HAP-1 (cell line): Measurements from ENCODE around the gene ZNF75A.
"Not testable (repeated sequence)": the region's sequence is repeated elsewhere in the genome, so short reads cannot be mapped to it uniquely, and the experiment has no call there.

Source experiments
- DNase-seq, 2 experiments: peaks; one replicate each; pipeline ENCODE4 v3.0.0-alpha.2; 2016 to 2020; ENCODE audit warnings: low spot score in 2 of 2
- H3K27me3 ChIP-seq: fragments of 250-450 bp; sonication (Bioruptor Pico); 2 replicates; pipeline ENCODE4 v1.5.1; 2020; ENCODE audit warnings: low read depth, mild to moderate bottlenecking, moderate library complexity
- H3K36me3 ChIP-seq: fragments of 250-450 bp; sonication (Bioruptor Pico); replicated peaks from 2 replicates; pipeline ENCODE4 v1.5.1; 2020; ENCODE audit warnings: mild to moderate bottlenecking
- H3K4me1 ChIP-seq: fragments of 250-450 bp; sonication (Bioruptor Pico); 2 replicates; pipeline ENCODE4 v1.5.1; 2020; ENCODE audit warnings: mild to moderate bottlenecking
- H3K4me3 ChIP-seq: fragments of 250-450 bp; sonication (Bioruptor Pico); 2 replicates; pipeline ENCODE4 v1.5.1; 2020; ENCODE audit warnings: mild to moderate bottlenecking, moderate library complexity
- H3K9me3 ChIP-seq: fragments of 250-450 bp; sonication (Bioruptor Pico); 2 replicates; pipeline ENCODE4 v1.5.1; 2020; ENCODE audit warnings: mild to moderate bottlenecking, moderate library complexity
- in situ Hi-C: fragments of 300-500 bp; cut with MboI; formaldehyde crosslinking; loops from 3 replicates; pipeline ENCODE4 v1.14.3; 2020; ENCODE audit warnings: low sequenced_read_pairs, inconsistent platforms, mixed read lengths

ZNF75A gene

GRCh38 chr16:3305109-3306068, at the start of gene ZNF75A, which contains the start of gene TIGD7:
ZNF75A (plus strand) TSS chr16:3305497; CDS start chr16:3308429, 2,932 bp downstream.
TIGD7 (minus strand) TSS chr16:3305430; CDS start chr16:3300614, 4,816 bp downstream.
- Histone ChIP-seq H3K27me3 (no peaks in the 10 kb centered on the region), H3K4me3 (peak within 1 kb of the TSS; percentile 62), H3K9me3 (peaks cover 17% of the 10 kb centered on the region), H3K36me3 (peaks cover 10% of the 10 kb centered on the region), H3K4me1 (peaks cover 12% of the 10 kb centered on the region)
- DNase-seq, result peak; percentile 77 to 84
- in situ Hi-C loops, result no loop called here

DNA sequence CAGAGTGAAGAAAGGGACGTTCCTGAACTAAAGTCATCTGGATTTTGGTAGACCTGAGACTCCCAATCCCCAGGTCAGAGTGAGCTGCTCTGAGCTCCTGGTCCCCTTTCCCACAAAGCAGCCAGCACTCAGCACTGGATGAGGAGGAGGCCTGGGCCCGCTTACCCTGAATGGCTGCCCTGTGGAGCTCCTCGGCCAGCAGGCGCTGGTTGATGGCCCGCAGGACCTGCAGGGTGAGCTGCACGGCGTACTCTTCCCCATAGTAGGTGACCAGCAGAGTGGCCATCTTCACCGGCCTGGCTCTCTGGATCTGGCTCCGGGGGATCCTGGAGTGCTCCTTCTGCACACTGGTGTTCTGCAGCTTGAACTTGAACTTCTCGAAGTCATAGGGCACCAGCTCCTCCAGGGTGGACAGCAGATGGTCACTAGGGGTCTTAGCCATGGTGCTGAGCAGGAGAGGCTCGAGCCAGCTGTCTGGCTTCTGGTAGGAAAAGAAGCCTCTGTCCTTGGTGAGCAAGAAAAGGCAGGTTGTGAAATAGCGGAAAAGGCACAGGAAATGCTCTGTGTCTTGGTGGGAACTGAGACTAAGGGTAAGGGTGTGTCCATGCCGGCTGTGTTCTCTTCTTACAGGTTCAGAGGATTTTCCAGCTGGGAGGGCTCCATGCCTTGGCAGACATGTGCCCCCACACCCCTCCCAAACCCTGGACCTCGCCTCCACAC, 49.0 kb upstream of the ZNF75A start, which contains the start of gene MEFV:
Gene MEFV (minus strand): TSS at position 488 of the 720 bp plus-strand sequence. CDS start 46 bp downstream, at position 442.
- H3K36me3 ChIP-seq, result no peaks in the 10 kb centered on the region
- peaks cover 4% of the 10 kb centered on the region; the same call in 1 of the 2 replicates for H3K27me3 ChIP-seq
- no peak within 1 kb of the TSS for H3K4me3 ChIP-seq
- no peak for DNase-seq
- H3K4me1 ChIP-seq, result no peaks in the 10 kb centered on the region
- in situ Hi-C loops, result no loop called here
- 0 out of 2 replicates have a peak, but pooled peaks cover 2% of the 10 kb centered on the region for H3K9me3 ChIP-seq

- peaks cover 4% of the 10 kb centered on the region; the same call in 1 of the 2 replicates for H3K27me3 ChIP-seq
- 0 out of 2 replicates have a peak, but pooled peaks cover 2% of the 10 kb centered on the region for H3K9me3 ChIP-seq
- no peak overlapping the region for H3K4me3 ChIP-seq
- DNase-seq, result no peak
- no peaks in the 10 kb centered on the region for H3K36me3 ChIP-seq
- in situ Hi-C loops, result no loop called here
- no peaks in the 10 kb centered on the region for H3K4me1 ChIP-seq
Measured at GRCh38 chr16:3256866-3257465, 48.3 kb upstream of the ZNF75A start.

- Histone ChIP-seq H3K9me3 (peaks cover 3% of the 10 kb centered on the region; the same call in 1 of the 2 replicates), H3K4me1 (peaks cover 3% of the 10 kb centered on the region; the same call in 1 of the 2 replicates), H3K36me3 (no peaks in the 10 kb centered on the region), H3K27me3 (peaks cover 4% of the 10 kb centered on the region; the same call in 1 of the 2 replicates), H3K4me3 (no peak overlapping the region)
- DNase-seq, result no peak
- in situ Hi-C loops, result no loop called here
Measured at GRCh38 chr16:3259836-3260235, 45.5 kb upstream of the ZNF75A start.

- in situ Hi-C loops, result no loop called here
- Histone ChIP-seq H3K27me3 (no peaks in the 10 kb centered on the region), H3K4me1 (peaks cover 5% of the 10 kb centered on the region; the same call in 1 of the 2 replicates), H3K4me3 (no peak overlapping the region), H3K9me3 (peaks cover 7% of the 10 kb centered on the region), H3K36me3 (no peaks in the 10 kb centered on the region)
- DNase-seq, result no peak
Measured at GRCh38 chr16:3262517-3262916, 42.8 kb upstream of the ZNF75A start.

DNA sequence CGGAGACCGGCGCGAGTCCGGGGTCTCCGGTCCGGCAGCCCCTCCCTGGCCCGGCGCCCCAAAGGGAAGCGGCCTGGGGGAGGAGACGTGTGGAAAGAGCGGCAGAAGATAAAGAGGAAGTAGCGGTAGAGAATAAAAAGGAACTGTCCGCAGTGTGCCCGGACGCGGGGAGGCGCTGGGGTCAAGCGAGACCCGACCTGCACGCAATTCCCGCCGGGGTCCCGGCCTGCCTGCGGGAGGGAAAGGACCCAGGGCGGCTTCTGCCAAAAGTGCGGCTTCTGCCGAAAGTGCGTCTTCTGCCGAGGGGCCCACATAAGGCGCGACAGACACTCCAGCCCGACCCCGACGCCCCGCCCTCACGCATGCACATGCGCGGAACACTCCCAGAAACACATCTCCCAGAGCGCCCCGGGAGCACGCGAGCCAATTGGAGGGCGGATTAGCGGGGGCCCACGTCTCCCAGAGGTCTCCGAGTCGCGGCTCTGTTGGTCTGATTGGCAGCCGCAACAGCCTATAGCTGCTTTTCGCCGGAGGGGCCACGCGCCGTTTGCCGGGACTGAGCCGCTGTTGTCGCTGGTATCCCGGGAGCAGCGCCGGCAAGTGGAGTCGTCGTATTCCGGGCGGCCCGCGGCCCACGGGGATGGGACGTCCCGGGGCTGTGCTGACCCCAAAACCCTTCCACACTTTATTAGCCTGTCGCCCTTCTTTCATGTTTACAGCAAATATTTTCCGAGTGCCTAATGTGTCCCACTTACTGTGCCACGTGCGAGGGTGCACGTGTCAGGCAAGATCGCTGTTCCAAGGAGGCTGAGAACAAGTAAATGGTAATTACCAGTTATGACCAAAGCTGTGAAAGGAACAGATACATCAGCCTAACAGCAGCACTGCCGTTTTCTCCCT, 40.9 kb upstream of the ZNF75A start:
- peak; percentile 97 to 99 for DNase-seq
- in situ Hi-C loops, result no loop called here
- H3K4me1 ChIP-seq, result peaks cover 5% of the 10 kb centered on the region; the same call in 1 of the 2 replicates
- peak overlapping the region; percentile 65 for H3K4me3 ChIP-seq
- H3K27me3 ChIP-seq, result no peaks in the 10 kb centered on the region
- no peaks in the 10 kb centered on the region for H3K36me3 ChIP-seq
- peaks cover 7% of the 10 kb centered on the region for H3K9me3 ChIP-seq

DNA sequence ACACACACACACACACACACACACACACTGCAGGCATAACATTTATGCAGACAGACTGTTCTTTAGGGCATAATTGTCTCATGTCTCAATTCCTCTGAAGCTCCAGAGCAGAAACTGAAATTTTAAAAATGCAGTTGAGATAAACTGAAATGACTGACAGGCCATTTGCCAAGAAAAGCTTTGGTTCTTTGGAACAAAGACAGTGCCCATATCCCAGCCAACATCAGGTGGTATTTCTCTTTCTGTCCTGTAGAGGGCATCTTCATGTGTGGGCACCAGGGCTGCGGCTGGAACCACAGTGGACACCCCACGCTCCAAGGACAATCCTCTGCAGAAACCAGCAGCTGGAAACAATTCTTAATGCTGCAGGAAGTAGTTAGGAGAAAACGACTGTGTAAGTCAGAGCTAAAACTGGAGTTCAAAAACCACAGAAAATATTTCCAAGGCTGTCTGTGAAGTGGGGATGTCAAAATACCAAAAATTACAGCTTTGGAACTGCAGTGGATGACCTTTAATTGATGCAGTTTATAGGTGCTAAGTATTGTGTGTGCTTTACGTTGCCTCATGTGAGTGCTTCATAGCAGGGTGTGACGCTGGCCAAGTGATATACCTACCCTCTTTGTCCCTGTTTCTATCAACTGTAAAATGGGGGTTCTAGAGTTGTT, 38.3 kb upstream of the ZNF75A start:
- Histone ChIP-seq H3K9me3 (peaks cover 7% of the 10 kb centered on the region), H3K4me3 (no peak overlapping the region), H3K27me3 (no peaks in the 10 kb centered on the region), H3K4me1 (peaks cover 5% of the 10 kb centered on the region; the same call in 1 of the 2 replicates), H3K36me3 (no peaks in the 10 kb centered on the region)
- in situ Hi-C loops, result no loop called here
- DNase-seq, result peak; percentile 18 to 41

DNA sequence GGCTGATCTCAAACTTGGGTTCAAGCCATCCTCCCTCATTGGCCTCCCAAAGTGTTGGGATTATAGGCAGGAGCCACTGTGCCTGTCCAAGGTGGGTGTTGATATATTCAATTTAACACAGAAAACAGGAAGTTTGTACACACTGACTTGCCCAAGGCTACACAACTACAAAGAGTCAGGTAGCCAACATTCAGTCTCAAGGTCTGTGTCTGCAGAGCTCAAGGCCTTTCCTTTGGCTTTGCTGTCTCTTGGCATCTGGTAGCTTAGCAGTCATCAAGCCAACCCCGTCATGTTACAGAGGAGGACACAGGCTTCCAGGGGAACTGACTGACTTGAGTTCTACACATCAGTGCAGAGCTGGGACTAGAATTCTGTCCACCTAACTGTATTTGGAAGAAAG, 37.0 kb upstream of the ZNF75A start:
- Histone ChIP-seq H3K4me1 (peaks cover 5% of the 10 kb centered on the region; the same call in 1 of the 2 replicates), H3K9me3 (peaks cover 7% of the 10 kb centered on the region), H3K4me3 (no peak overlapping the region), H3K27me3 (no peaks in the 10 kb centered on the region), H3K36me3 (no peaks in the 10 kb centered on the region)
- DNase-seq, result no peak
- in situ Hi-C loops, result no loop called here

DNA sequence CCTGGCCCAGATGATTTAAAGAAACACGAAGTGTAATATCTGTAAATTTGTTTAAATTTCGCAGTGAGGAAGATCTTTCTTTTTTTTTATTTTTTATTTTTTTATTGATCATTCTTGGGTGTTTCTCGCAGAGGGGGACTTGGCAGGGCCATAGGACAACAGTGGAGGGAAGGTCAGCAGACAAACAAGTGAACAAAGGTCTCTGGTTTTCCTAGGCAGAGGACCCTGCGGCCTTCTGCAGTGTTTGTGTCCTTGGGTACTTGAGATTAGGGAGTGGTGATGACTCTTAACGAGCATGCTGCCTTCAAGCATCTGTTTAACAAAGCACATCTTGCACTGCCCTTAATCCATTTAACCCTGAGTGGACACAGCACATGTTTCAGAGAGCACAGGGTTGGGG, 34.6 kb upstream of the ZNF75A start:
- H3K4me1 ChIP-seq, H3K9me3 ChIP-seq, H3K27me3 ChIP-seq, H3K36me3 ChIP-seq, H3K4me3 ChIP-seq, DNase-seq, in situ Hi-C loops: not testable (repeated sequence)

DNA sequence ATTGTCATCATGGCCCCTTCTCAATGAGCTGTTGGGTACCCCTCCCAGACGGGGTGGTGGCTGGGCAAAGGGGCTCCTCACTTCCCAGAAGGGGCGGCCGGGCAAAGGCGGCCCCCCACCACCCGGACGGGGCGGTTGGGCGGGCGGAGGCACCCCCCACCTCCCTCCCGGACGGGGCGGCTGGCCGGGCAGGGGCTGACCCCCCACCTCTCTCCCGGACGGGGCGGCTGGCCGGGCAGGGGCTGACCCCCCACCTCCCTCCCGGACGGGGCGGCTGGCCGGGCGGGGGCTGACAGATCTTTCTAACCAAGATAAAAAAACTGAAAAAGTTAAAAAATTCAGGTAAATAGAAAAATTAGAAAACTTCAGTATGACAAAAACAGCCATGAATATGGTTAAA, 34.0 kb upstream of the ZNF75A start:
- in situ Hi-C loops, H3K36me3 ChIP-seq, DNase-seq, H3K4me1 ChIP-seq, H3K4me3 ChIP-seq, H3K27me3 ChIP-seq, H3K9me3 ChIP-seq: not testable (repeated sequence)

- peak in 1 of 2 experiments; percentile 24 for DNase-seq
- Histone ChIP-seq H3K36me3 (no peaks in the 10 kb centered on the region), H3K27me3 (peaks cover 7% of the 10 kb centered on the region), H3K4me1 (no peaks in the 10 kb centered on the region), H3K4me3 (no peak overlapping the region), H3K9me3 (no peaks in the 10 kb centered on the region)
- in situ Hi-C loops, result no loop called here
Measured at GRCh38 chr16:3274490-3274889, 30.8 kb upstream of the ZNF75A start.

GRCh38 chr16:3274947-3275346, 30.4 kb upstream of the ZNF75A start:
- no peaks in the 10 kb centered on the region for H3K9me3 ChIP-seq
- no peaks in the 10 kb centered on the region for H3K4me1 ChIP-seq
- DNase-seq, result no peak
- no peaks in the 10 kb centered on the region for H3K36me3 ChIP-seq
- H3K27me3 ChIP-seq, result peaks cover 7% of the 10 kb centered on the region
- in situ Hi-C loops, result no loop called here
- H3K4me3 ChIP-seq, result no peak overlapping the region
